ENCODE results near the gene CHAF1B.
A peak's percentile ranks its signal among the peaks of the same experiment; 100 is the strongest.
"Not testable (repeated sequence)": the region's sequence is repeated elsewhere in the genome, so short reads cannot be mapped to it uniquely, and the experiment has no call there.

CHAF1B gene

GRCh38 chr21:36388835-36389234 lies 3.6 kb downstream of the CHAF1B start:
- no peak overlapping the region for H3K4me3 ChIP-seq (ENCODE audit: low read length)
- no peak overlapping the region for H3K9ac ChIP-seq (ENCODE audit: low read depth, low read length)
- H3K4me1 ChIP-seq (ENCODE audit: insufficient read depth, low read length) = peaks cover 8% of the 10 kb centered on the region; the same call in 1 of the 2 replicates
- peaks cover 34% of the 10 kb centered on the region for H3K36me3 ChIP-seq (ENCODE audit: insufficient read depth, low read length)
- 78% methylated on average over 10 of the region's 10 CpGs for WGBS
- H3K9me3 ChIP-seq (ENCODE audit: insufficient read depth, low read depth, low read length) = no peaks in the 10 kb centered on the region
- no peaks in the 10 kb centered on the region for H3K27me3 ChIP-seq (ENCODE audit: insufficient read depth, low read length)
- peak overlapping the region; percentile 23; the same call in 1 of the 2 replicates for H3K27ac ChIP-seq (ENCODE audit: low read depth, low read length)

DNA sequence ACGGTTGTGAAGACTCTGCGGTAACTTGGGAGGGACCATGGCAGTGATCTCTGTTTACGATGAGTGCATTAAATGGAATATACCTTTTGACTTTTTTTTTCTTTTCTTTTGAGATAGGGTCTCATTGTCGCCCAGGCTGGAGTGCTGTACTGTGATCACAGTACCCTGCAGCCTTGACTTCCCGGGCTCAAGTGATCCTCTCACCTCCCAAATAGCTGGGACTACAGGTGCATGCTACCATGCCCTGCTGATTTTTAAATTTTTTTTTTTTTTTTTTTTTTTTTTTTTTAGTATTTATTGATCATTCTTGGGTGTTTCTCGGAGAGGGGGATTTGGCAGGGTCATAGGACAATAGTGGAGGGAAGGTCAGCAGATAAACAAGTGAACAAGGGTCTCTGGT lies 6.5 kb downstream of the CHAF1B start:
- not testable (repeated sequence) for H3K4me3 ChIP-seq (ENCODE audit: low read length); H3K9ac ChIP-seq (ENCODE audit: low read depth, low read length); H3K27ac ChIP-seq (ENCODE audit: low read depth, low read length); H3K9me3 ChIP-seq (ENCODE audit: insufficient read depth, low read depth, low read length); H3K27me3 ChIP-seq (ENCODE audit: insufficient read depth, low read length); H3K4me1 ChIP-seq (ENCODE audit: insufficient read depth, low read length)
- 96% methylated on average over 6 of the region's 6 CpGs for whole genome bisulfite sequencing
- H3K36me3 ChIP-seq (ENCODE audit: insufficient read depth, low read length) = peaks cover 57% of the 10 kb centered on the region

- WGBS = 93% methylated on average over 5 of the region's 6 CpGs
- Histone ChIP-seq H3K27ac (ENCODE audit: low read depth, low read length) (no peak overlapping the region), H3K9ac (ENCODE audit: low read depth, low read length) (no peak overlapping the region), H3K9me3 (ENCODE audit: insufficient read depth, low read depth, low read length) (no peaks in the 10 kb centered on the region), H3K4me1 (ENCODE audit: insufficient read depth, low read length) (no peaks in the 10 kb centered on the region), H3K36me3 (ENCODE audit: insufficient read depth, low read length) (peaks cover 75% of the 10 kb centered on the region), H3K27me3 (ENCODE audit: insufficient read depth, low read length) (no peaks in the 10 kb centered on the region), H3K4me3 (ENCODE audit: low read length) (no peak overlapping the region)
These were observed 10.3 kb downstream of the CHAF1B start for GRCh38 chr21:36395353-36396111.

DNA sequence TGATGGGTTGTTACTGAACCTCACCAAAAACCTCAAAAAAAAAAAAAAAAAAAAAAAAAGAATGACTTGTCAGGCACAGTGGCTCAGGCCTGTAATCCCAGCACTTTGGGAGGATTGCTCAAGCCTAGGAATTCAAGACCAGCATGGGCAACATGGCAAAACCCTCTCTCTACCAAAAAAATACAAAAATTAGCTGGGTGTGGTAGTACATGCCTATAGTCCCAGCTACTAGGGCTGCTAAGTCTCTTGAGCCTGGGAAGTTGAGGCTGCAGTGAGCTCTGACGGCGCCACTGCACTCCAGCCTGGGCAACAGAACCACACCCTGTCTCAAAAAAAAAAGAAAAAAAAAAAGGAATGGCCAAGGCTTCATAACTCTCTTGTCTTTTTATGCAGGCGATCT lies 11.1 kb downstream of the CHAF1B start:
- Histone ChIP-seq H3K9me3 (ENCODE audit: insufficient read depth, low read depth, low read length) (no peaks in the 10 kb centered on the region), H3K4me1 (ENCODE audit: insufficient read depth, low read length) (no peaks in the 10 kb centered on the region), H3K27ac (ENCODE audit: low read depth, low read length) (no peak overlapping the region), H3K36me3 (ENCODE audit: insufficient read depth, low read length) (peaks cover 70% of the 10 kb centered on the region), H3K27me3 (ENCODE audit: insufficient read depth, low read length) (no peaks in the 10 kb centered on the region), H3K4me3 (ENCODE audit: low read length) (no peak overlapping the region), H3K9ac (ENCODE audit: low read depth, low read length) (no peak overlapping the region)
- 94% methylated on average over 3 of the region's 3 CpGs for WGBS

DNA sequence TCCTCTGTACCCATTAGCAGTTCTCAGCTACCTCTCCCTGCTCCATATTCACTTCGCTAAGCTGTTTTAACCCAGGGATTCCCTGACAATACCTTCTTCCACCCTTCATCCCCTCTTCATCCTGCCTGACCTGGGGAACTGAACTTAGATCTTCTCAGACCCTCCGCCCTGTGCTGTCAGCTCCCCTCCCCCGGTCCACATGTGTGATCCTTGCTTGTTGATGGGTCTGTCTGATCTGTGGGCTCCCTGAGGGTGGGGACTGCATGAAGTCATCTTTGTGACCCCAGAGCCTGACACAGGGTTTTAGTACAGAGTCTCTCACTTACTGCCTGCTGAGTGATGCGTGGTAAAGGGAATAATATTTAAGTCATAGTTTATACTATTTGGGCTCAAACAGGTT lies 11.8 kb downstream of the CHAF1B start:
- Histone ChIP-seq H3K4me1 (ENCODE audit: insufficient read depth, low read length) (no peaks in the 10 kb centered on the region), H3K9me3 (ENCODE audit: insufficient read depth, low read depth, low read length) (no peaks in the 10 kb centered on the region), H3K27ac (ENCODE audit: low read depth, low read length) (no peak overlapping the region), H3K36me3 (ENCODE audit: insufficient read depth, low read length) (peaks cover 67% of the 10 kb centered on the region), H3K9ac (ENCODE audit: low read depth, low read length) (no peak overlapping the region), H3K4me3 (ENCODE audit: low read length) (no peak overlapping the region), H3K27me3 (ENCODE audit: insufficient read depth, low read length) (no peaks in the 10 kb centered on the region)
- WGBS = 92% methylated on average over 4 of the region's 4 CpGs

DNA sequence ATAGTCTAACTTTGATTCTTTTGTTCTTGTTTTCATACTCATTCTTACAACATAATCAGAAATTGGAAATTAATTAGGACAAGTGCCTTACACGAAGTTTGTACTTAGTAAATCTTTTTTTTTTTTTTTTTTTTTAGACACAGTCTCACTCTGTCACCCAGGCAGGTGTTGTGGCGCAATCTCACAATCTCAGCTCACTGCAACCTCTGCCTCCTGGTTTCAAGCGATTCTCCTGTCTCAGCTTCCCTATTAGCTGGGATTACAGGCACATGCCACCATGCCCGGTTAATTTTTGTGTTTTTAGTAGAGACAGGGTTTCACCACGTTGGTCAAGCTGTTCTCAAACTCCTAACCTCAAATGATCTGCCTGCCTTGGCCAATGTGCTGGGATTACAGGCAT lies 12.4 kb downstream of the CHAF1B start:
- Histone ChIP-seq H3K27ac (ENCODE audit: low read depth, low read length) (no peak overlapping the region), H3K27me3 (ENCODE audit: insufficient read depth, low read length) (no peaks in the 10 kb centered on the region), H3K4me3 (ENCODE audit: low read length) (no peak overlapping the region), H3K4me1 (ENCODE audit: insufficient read depth, low read length) (no peaks in the 10 kb centered on the region), H3K9ac (ENCODE audit: low read depth, low read length) (no peak overlapping the region), H3K9me3 (ENCODE audit: insufficient read depth, low read depth, low read length) (no peaks in the 10 kb centered on the region), H3K36me3 (ENCODE audit: insufficient read depth, low read length) (peaks cover 72% of the 10 kb centered on the region)
- WGBS = 95% methylated on average over 5 of the region's 5 CpGs

GRCh38 chr21:36399736-36400135 lies 14.5 kb downstream of the CHAF1B start:
- H3K4me1 ChIP-seq (ENCODE audit: insufficient read depth, low read length); H3K4me3 ChIP-seq (ENCODE audit: low read length); H3K27me3 ChIP-seq (ENCODE audit: insufficient read depth, low read length); H3K9me3 ChIP-seq (ENCODE audit: insufficient read depth, low read depth, low read length); H3K9ac ChIP-seq (ENCODE audit: low read depth, low read length); H3K27ac ChIP-seq (ENCODE audit: low read depth, low read length): not testable (repeated sequence)
- peaks cover 70% of the 10 kb centered on the region for H3K36me3 ChIP-seq (ENCODE audit: insufficient read depth, low read length)
- 96% methylated on average over 9 of the region's 9 CpGs for WGBS

DNA sequence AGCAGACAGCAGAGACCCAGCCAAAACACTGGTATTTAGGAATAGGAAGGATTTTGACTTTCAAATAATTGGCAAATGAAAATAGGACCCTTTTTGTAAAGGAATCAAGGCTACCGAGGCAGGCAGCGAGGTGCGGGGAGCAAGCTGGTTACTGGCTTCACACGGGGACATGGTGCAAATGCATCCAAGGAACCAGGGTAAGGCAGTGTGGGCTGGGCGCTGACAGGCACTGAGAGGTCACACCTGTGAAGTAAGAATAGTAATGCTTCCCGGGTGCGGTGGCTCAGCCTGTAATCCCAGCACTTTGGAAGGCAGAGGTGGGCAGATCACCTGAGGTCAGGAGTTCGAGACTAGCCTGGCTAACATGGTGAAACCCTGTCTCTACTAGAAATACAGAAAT lies 15.5 kb downstream of the CHAF1B start:
- H3K27ac ChIP-seq (ENCODE audit: low read depth, low read length) = no peak overlapping the region
- WGBS = 95% methylated on average over 8 of the region's 8 CpGs
- H3K36me3 ChIP-seq (ENCODE audit: insufficient read depth, low read length) = peaks cover 71% of the 10 kb centered on the region
- no peaks in the 10 kb centered on the region for H3K9me3 ChIP-seq (ENCODE audit: insufficient read depth, low read depth, low read length)
- no peaks in the 10 kb centered on the region for H3K27me3 ChIP-seq (ENCODE audit: insufficient read depth, low read length)
- no peak overlapping the region for H3K9ac ChIP-seq (ENCODE audit: low read depth, low read length)
- H3K4me3 ChIP-seq (ENCODE audit: low read length) = no peak overlapping the region
- H3K4me1 ChIP-seq (ENCODE audit: insufficient read depth, low read length) = no peaks in the 10 kb centered on the region

DNA sequence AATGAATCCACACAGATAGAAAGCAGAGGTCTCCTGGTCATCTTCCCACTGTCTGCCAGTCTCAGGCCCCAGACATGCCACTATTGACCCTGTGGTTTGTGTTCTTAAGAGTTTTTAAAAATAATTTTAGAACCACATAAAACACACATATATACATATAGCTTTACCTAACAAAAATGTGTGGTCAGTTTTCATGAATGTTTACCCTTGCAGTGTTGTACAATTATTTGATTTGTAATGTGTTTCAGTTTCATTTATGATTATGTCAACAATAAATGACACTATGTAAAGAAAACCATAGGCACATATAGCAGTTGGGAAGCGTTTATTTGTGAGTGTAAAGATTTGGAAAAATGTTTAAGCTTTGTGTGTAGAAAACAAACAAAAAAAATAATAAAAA lies 17.1 kb downstream of the CHAF1B start:
- no peaks in the 10 kb centered on the region for H3K4me1 ChIP-seq (ENCODE audit: insufficient read depth, low read length)
- H3K9ac ChIP-seq (ENCODE audit: low read depth, low read length) = no peak overlapping the region
- no CpG with 5 or more reads among the region's 1 CpG for WGBS
- H3K4me3 ChIP-seq (ENCODE audit: low read length) = no peak overlapping the region
- peaks cover 66% of the 10 kb centered on the region for H3K36me3 ChIP-seq (ENCODE audit: insufficient read depth, low read length)
- H3K9me3 ChIP-seq (ENCODE audit: insufficient read depth, low read depth, low read length) = no peaks in the 10 kb centered on the region
- no peaks in the 10 kb centered on the region for H3K27me3 ChIP-seq (ENCODE audit: insufficient read depth, low read length)
- no peak overlapping the region for H3K27ac ChIP-seq (ENCODE audit: low read depth, low read length)

DNA sequence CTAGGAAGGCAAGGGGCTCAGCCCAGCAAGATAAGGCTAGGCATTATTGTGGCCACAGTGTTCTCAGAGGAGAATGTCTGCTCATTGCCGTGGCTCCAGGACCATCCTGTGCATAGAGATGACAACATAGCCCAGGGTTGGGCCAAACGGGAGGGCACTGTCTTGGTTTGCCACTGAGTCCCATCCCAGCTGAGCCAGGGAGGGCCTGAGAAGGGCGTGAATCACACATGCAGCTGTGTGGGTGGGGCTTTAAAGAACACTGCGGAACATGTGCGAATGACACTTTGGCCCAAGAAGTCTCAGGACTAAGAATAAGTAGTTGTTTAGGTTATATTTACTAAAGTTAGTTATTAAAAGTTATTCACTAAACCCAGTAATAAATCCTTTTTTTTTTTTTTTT lies 18.5 kb downstream of the CHAF1B start:
- Histone ChIP-seq H3K36me3 (ENCODE audit: insufficient read depth, low read length) (peaks cover 57% of the 10 kb centered on the region), H3K4me3 (ENCODE audit: low read length) (no peak overlapping the region)
- 96% methylated on average over 5 of the region's 5 CpGs for WGBS

DNA sequence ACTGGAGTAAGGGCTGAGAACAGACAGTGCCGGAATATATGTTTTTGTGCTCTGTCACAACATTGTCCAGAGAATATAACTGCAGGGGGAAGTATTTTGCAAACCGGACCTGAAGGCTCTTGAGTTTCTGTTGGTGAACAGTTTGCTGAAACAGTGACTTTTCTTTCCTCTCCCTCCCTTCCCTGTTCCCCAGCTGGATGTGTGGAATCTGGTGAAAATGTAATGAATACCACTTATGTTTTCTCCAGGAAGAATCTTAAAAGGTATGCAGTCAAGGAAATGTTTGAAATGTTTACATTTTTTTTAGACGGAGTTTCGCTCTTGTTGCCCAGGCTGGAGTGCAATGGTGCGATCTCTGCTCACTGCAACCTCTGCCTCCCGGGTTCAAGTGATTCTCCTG lies 23.4 kb downstream of the CHAF1B start:
- Histone ChIP-seq H3K36me3 (ENCODE audit: insufficient read depth, low read length) (peaks cover 56% of the 10 kb centered on the region), H3K9ac (ENCODE audit: low read depth, low read length) (no peak overlapping the region), H3K4me1 (ENCODE audit: insufficient read depth, low read length) (no peaks in the 10 kb centered on the region), H3K27ac (ENCODE audit: low read depth, low read length) (no peak overlapping the region), H3K4me3 (ENCODE audit: low read length) (no peak overlapping the region), H3K27me3 (ENCODE audit: insufficient read depth, low read length) (no peaks in the 10 kb centered on the region), H3K9me3 (ENCODE audit: insufficient read depth, low read depth, low read length) (no peaks in the 10 kb centered on the region)
- WGBS = 97% methylated on average over 6 of the region's 6 CpGs

More for the DNA sequence above, 18.5 kb downstream of the CHAF1B start:
- Histone ChIP-seq H3K4me1 (ENCODE audit: insufficient read depth, low read length) (no peaks in the 10 kb centered on the region), H3K27ac (ENCODE audit: low read depth, low read length) (no peak overlapping the region), H3K27me3 (ENCODE audit: insufficient read depth, low read length) (no peaks in the 10 kb centered on the region), H3K9ac (ENCODE audit: low read depth, low read length) (no peak overlapping the region), H3K9me3 (ENCODE audit: insufficient read depth, low read depth, low read length) (no peaks in the 10 kb centered on the region)

DNA sequence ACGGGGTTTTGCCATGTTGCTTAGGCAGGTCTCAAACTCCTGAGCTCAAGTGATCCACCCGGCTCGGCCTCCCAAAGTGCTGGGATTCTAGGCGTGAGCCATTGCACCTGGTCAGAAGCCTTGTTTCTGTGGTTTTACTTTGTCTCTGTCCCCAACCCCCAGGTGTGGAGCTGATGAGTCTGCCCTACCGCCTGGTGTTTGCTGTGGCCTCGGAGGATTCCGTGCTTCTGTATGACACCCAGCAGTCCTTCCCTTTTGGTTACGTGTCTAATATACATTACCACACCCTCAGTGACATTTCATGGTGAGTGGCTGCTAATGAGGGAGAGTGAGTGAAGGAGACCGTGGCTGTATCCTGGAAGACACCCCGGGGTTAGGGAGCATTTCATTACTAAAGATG lies 26.1 kb downstream of the CHAF1B start:
- no peaks in the 10 kb centered on the region for H3K9me3 ChIP-seq (ENCODE audit: insufficient read depth, low read depth, low read length)
- peaks cover 53% of the 10 kb centered on the region for H3K36me3 ChIP-seq (ENCODE audit: insufficient read depth, low read length)
- H3K9ac ChIP-seq (ENCODE audit: low read depth, low read length) = no peak overlapping the region
- no peaks in the 10 kb centered on the region for H3K27me3 ChIP-seq (ENCODE audit: insufficient read depth, low read length)
- H3K4me1 ChIP-seq (ENCODE audit: insufficient read depth, low read length) = 0 out of 2 replicates have a peak, but pooled peaks cover 4% of the 10 kb centered on the region
- H3K4me3 ChIP-seq (ENCODE audit: low read length) = no peak overlapping the region
- WGBS = 93% methylated on average over 9 of the region's 10 CpGs
- H3K27ac ChIP-seq (ENCODE audit: low read depth, low read length) = no peak overlapping the region

Data from HUES64 (cell line).